IMR-90 (cell line): ENCODE results near the gene GGNBP2. TPM values are rescaled to one million over a fixed set of nuclear protein-coding genes. Genes with fewer than 3 reads are reported as not detected.

Experiments
- ATAC-seq: fragments of 200-7000 bp; cut with Tn5 transposase; 2 replicates; pipeline ENCODE4 v1.9.1; 2020; ENCODE audit warnings: low read depth, mild to moderate bottlenecking, moderate library complexity
- BruUV-seq: library from RNA; stranded (reverse); fragments of 400-500 nt; replicated peaks from 2 replicates; lab custom pipeline; 2021; lab: Mats Ljungman, UMichigan
- CTCF ChIA-PET: fragments of 300-600 bp; formaldehyde crosslinking; extraction: SDS; loops from one replicate; lab custom pipeline; 2021; ENCODE audit warnings: antibody characterized with exemption; lab: Yijun Ruan, JAX
- POLR2A ChIA-PET: fragments of 300-600 bp; sonication (Branson Sonifier 250); formaldehyde crosslinking; loops from one replicate; lab custom pipeline; 2022; ENCODE audit warnings: antibody characterized with exemption; ENCODE audit not compliant: unreplicated experiment; lab: Charles Lee
- DNase-seq: peaks from one replicate; pipeline ENCODE4 v3.0.0; 2013
- H2AFZ ChIP-seq: replicated peaks from 2 replicates; pipeline ENCODE3; 2013; ENCODE audit warnings: low read length, mild to moderate bottlenecking; ENCODE audit not compliant: poor library complexity
- H2AK5ac ChIP-seq: 2 replicates; pipeline ENCODE4 v1.6.1; 2013; ENCODE audit warnings: low read depth, low read length, inconsistent platforms
- H2AK9ac ChIP-seq: replicated peaks from 2 replicates; pipeline ENCODE3; 2013; ENCODE audit warnings: mild to moderate bottlenecking, low read depth, low read length, moderate library complexity; ENCODE audit not compliant: poor library complexity
- H2BK120ac ChIP-seq: 2 replicates; pipeline ENCODE4 v1.6.1; 2013; ENCODE audit warnings: low read depth, low read length, inconsistent platforms
- H2BK15ac ChIP-seq: 3 replicates; pipeline ENCODE4 v1.6.1; 2013; ENCODE audit warnings: low read depth, low read length, inconsistent platforms
- H2BK20ac ChIP-seq: 2 replicates; pipeline ENCODE4 v1.6.1; 2013; ENCODE audit warnings: low read depth, mild to moderate bottlenecking, inconsistent platforms, low read length, moderate library complexity
- H2BK5ac ChIP-seq: 2 replicates; pipeline ENCODE4 v1.6.1; 2013; ENCODE audit warnings: mild to moderate bottlenecking, low read depth, low read length, inconsistent platforms; ENCODE audit not compliant: poor library complexity, severe bottlenecking
- H3K14ac ChIP-seq: replicated peaks from 2 replicates; pipeline ENCODE4 v1.6.1; 2013; ENCODE audit warnings: low read depth, low read length, inconsistent platforms
- H3K18ac ChIP-seq: 2 replicates; pipeline ENCODE4 v1.6.1; 2013; ENCODE audit warnings: low read depth, low read length, control low read depth
- H3K23ac ChIP-seq: 2 replicates; pipeline ENCODE4 v1.6.1; 2013; ENCODE audit warnings: low read depth, low read length, inconsistent platforms
- H3K27ac ChIP-seq: 2 replicates; pipeline ENCODE4 v1.5.1; 2013; ENCODE audit warnings: mild to moderate bottlenecking, control low read depth, low read length; ENCODE audit not compliant: insufficient read depth
- H3K27me3 ChIP-seq: 2 replicates; pipeline ENCODE4 v1.6.1; 2013; ENCODE audit warnings: low read length; ENCODE audit not compliant: control insufficient read depth, insufficient read depth
- H3K36me3 ChIP-seq: 2 replicates; pipeline ENCODE4 v1.6.1; 2013; ENCODE audit warnings: low read length, mixed read lengths; ENCODE audit not compliant: control insufficient read depth, insufficient read depth
- H3K4ac ChIP-seq: 2 replicates; pipeline ENCODE4 v1.6.1; 2013; ENCODE audit warnings: low read depth, low read length, inconsistent platforms
- H3K4me1 ChIP-seq: 2 replicates; pipeline ENCODE4 v1.6.1; 2013; ENCODE audit warnings: low read length, mixed read lengths; ENCODE audit not compliant: control insufficient read depth, insufficient read depth
- H3K4me2 ChIP-seq: 2 replicates; pipeline ENCODE4 v1.6.1; 2013; ENCODE audit warnings: low read depth, mild to moderate bottlenecking, control low read depth, low read length, moderate library complexity
- H3K4me3 ChIP-seq: 2 replicates; pipeline ENCODE4 v1.5.1; 2013; ENCODE audit warnings: low read depth, mild to moderate bottlenecking, control low read depth, low read length, moderate library complexity; ENCODE audit not compliant: insufficient read depth
- H3K56ac ChIP-seq: 2 replicates; pipeline ENCODE4 v1.6.1; 2013; ENCODE audit warnings: low read length, inconsistent platforms; ENCODE audit not compliant: insufficient read depth; ENCODE audit errors: extremely low read depth
- H3K79me1 ChIP-seq, 2 experiments: 2 replicates each; pipeline ENCODE4 v1.6.1; 2013; ENCODE audit warnings: low read length in 2 of 2, inconsistent platforms in 1 of 2, low read depth in 1 of 2
- H3K9ac ChIP-seq: 2 replicates; pipeline ENCODE4 v1.6.1; 2013; ENCODE audit warnings: low read depth, low read length, control low read depth
- H3K9me1 ChIP-seq: 2 replicates; pipeline ENCODE4 v1.6.1; 2013; ENCODE audit warnings: low read length, inconsistent platforms; ENCODE audit not compliant: insufficient read depth
- H3K9me3 ChIP-seq: 2 replicates; pipeline ENCODE4 v1.6.1; 2013; ENCODE audit warnings: low read length; ENCODE audit not compliant: control insufficient read depth, insufficient read depth
- H4K20me1 ChIP-seq: 2 replicates; pipeline ENCODE4 v1.6.1; 2013; ENCODE audit warnings: low read length, inconsistent platforms; ENCODE audit not compliant: insufficient read depth
- H4K5ac ChIP-seq: 2 replicates; pipeline ENCODE4 v1.6.1; 2013; ENCODE audit warnings: mild to moderate bottlenecking, low read depth, low read length, control low read depth
- H4K8ac ChIP-seq, 2 experiments: 2 replicates each; pipeline ENCODE4 v1.6.1; 2013; ENCODE audit warnings: low read depth in 2 of 2, low read length in 2 of 2, control low read depth in 1 of 2, inconsistent platforms in 1 of 2
- H4K91ac ChIP-seq: 2 replicates; pipeline ENCODE4 v1.6.1; 2013; ENCODE audit warnings: low read depth, low read length, inconsistent platforms; ENCODE audit not compliant: insufficient read depth
- BHLHE40 ChIP-seq: fragments of 150-350 bp; IDR thresholded peaks from 2 replicates; pipeline ENCODE4 v1.6.1; 2016; ENCODE audit warnings: mild to moderate bottlenecking, low read depth, low read length
- CEBPB ChIP-seq: IDR thresholded peaks from 2 replicates; pipeline ENCODE4 v1.6.1; 2012; ENCODE audit warnings: low read depth, low read length, improper control_type of control experiment
- CHD1 ChIP-seq: IDR thresholded peaks from 2 replicates; pipeline ENCODE4 v1.6.1; 2012; ENCODE audit warnings: low read depth, low read length, improper control_type of control experiment
- FOS ChIP-seq: fragments of 150-350 bp; IDR thresholded peaks from 2 replicates; pipeline ENCODE4 v1.6.1; 2016; ENCODE audit warnings: low read depth, low read length
- MAFK ChIP-seq: IDR thresholded peaks from 2 replicates; pipeline ENCODE4 v1.6.1; 2012; ENCODE audit warnings: low read depth, low read length, improper control_type of control experiment
- MAZ ChIP-seq: IDR thresholded peaks from 2 replicates; pipeline ENCODE4 v1.6.1; 2012; ENCODE audit warnings: low read depth, mild to moderate bottlenecking, low read length, improper control_type of control experiment, moderate library complexity, borderline replicate concordance
- NFE2L2 ChIP-seq: fragments of 150-350 bp; IDR thresholded peaks from 2 replicates; pipeline ENCODE4 v1.6.1; 2016; ENCODE audit warnings: low read depth, mild to moderate bottlenecking, low read length
- POLR2A ChIP-seq: IDR thresholded peaks from 2 replicates; pipeline ENCODE4 v1.6.1; 2012; ENCODE audit warnings: mild to moderate bottlenecking, low read depth, low read length
- RCOR1 ChIP-seq: IDR thresholded peaks from 2 replicates; pipeline ENCODE4 v1.6.1; 2012; ENCODE audit warnings: mild to moderate bottlenecking, low read length, improper control_type of control experiment; ENCODE audit not compliant: insufficient replicate concordance
- RFX5 ChIP-seq: IDR thresholded peaks from 2 replicates; pipeline ENCODE4 v1.8.0; 2012; ENCODE audit warnings: low read depth, mild to moderate bottlenecking, low read length, moderate library complexity
- SMC3 ChIP-seq: fragments of 150-350 bp; IDR thresholded peaks from 2 replicates; pipeline ENCODE4 v1.6.1; 2016; ENCODE audit warnings: low read depth, mild to moderate bottlenecking, antibody characterized with exemption, low read length, moderate library complexity
- WGBS, 2 experiments: methylation state at CpG; one replicate each; pipeline versions ENCODE4 v1.1.5 to v1.1.7; 2013; ENCODE audit warnings: missing lambda C conversion rate in 2 of 2; ENCODE audit not compliant: insufficient read length in 1 of 2; ENCODE audit errors: extremely low coverage in 2 of 2; 5-methylcytosine and 5-hydroxymethylcytosine counted together
- dilution Hi-C: fragments of 300-500 bp; cut with HindIII; formaldehyde crosslinking; loops from one replicate; pipeline ENCODE4 v1.14.3; 2018; ENCODE audit warnings: low sequenced_read_pairs; ENCODE audit not compliant: unreplicated experiment
- in situ Hi-C: fragments of 300-500 bp; cut with MboI; formaldehyde crosslinking; loops from 3 replicates; pipeline ENCODE4 v1.14.3; 2019; ENCODE audit warnings: low sequenced_read_pairs, inconsistent platforms, mixed read lengths
- intact Hi-C: fragments of 100-400 bp; cut with micrococcal nuclease; formaldehyde crosslinking; loops from 2 replicates; pipeline ENCODE4 v1.10.0; 2022
- polyA plus RNA-seq, 3 experiments: library from polyadenylated mRNA; depleted of rRNA; stranded (reverse); fragments of >200 nt; gene quantifications; 2 replicates each; pipeline ENCODE4 v1.2.3, GENCODE V29; 2012; ENCODE audit warnings: low replicate concordance in 1 of 3
- total RNA-seq: library from RNA; depleted of rRNA; stranded (reverse); fragments of >200 nt; gene quantifications from 2 replicates; pipeline ENCODE4 v1.2.3, GENCODE V29; 2012
- TF ChIP-seq, protein P1 (sequence below): conservative IDR thresholded peaks from 2 replicates; pipeline ENCODE4 v1.5.1; 2012; ENCODE audit warnings: mild to moderate bottlenecking, low read depth, low read length, improper control_type of control experiment
- TF ChIP-seq, protein P2 (sequence below): fragments of 150-350 bp; IDR thresholded peaks from 2 replicates; pipeline ENCODE4 v1.6.1; 2016; ENCODE audit warnings: low read depth, mild to moderate bottlenecking, low read length, moderate library complexity, borderline replicate concordance

The GGNBP2 gene
- total and polyA plus RNA-seq, 2 of the 4 experiments (the other 2 are of a cell fraction), result 40.7 to 56.2 TPM

DNA sequence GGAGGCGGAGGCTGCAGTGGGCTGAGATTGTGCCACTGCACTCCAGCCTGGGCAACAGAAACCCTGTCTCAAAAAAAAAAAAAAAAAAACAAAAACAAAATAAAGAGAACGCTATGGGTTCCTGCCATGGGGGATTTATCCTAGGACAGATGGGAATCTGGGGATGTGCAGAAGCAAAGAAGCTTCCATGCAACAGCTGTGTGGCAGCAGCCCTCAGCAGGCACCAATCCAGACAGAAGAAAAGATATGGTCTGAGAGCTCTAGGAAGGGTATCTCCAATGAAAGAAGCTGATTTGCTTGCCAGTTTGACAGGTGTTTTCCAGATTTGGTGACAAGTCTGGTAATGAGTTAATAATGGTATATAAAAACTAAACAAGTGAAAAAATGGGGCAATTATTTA lies 21.6 kb upstream of the GGNBP2 start:
- TF ChIP-seq POLR2A (no peak), NFE2L2 (no peak), SMC3 (no peak), MAZ (no peak), CHD1 (no peak), FOS (no peak), RCOR1 (no peak), CEBPB (no peak), BHLHE40 (no peak), MAFK (no peak), RFX5 (no peak)
- TF ChIP-seq, protein P1, sequence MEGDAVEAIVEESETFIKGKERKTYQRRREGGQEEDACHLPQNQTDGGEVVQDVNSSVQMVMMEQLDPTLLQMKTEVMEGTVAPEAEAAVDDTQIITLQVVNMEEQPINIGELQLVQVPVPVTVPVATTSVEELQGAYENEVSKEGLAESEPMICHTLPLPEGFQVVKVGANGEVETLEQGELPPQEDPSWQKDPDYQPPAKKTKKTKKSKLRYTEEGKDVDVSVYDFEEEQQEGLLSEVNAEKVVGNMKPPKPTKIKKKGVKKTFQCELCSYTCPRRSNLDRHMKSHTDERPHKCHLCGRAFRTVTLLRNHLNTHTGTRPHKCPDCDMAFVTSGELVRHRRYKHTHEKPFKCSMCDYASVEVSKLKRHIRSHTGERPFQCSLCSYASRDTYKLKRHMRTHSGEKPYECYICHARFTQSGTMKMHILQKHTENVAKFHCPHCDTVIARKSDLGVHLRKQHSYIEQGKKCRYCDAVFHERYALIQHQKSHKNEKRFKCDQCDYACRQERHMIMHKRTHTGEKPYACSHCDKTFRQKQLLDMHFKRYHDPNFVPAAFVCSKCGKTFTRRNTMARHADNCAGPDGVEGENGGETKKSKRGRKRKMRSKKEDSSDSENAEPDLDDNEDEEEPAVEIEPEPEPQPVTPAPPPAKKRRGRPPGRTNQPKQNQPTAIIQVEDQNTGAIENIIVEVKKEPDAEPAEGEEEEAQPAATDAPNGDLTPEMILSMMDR, result no peak
- TF ChIP-seq, protein P2, sequence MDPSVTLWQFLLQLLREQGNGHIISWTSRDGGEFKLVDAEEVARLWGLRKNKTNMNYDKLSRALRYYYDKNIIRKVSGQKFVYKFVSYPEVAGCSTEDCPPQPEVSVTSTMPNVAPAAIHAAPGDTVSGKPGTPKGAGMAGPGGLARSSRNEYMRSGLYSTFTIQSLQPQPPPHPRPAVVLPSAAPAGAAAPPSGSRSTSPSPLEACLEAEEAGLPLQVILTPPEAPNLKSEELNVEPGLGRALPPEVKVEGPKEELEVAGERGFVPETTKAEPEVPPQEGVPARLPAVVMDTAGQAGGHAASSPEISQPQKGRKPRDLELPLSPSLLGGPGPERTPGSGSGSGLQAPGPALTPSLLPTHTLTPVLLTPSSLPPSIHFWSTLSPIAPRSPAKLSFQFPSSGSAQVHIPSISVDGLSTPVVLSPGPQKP, result no peak
- Histone ChIP-seq H3K4me3 (no peak overlapping the region), H3K9me3 (no peaks in the 10 kb centered on the region), H4K5ac (no peak overlapping the region), H3K56ac (no peak overlapping the region), H4K8ac (no peak overlapping the region), H2AK9ac (no peak overlapping the region), H3K79me1 (peaks cover 12 to 17% of the 10 kb centered on the region in 2 experiments), H3K27ac (no peak overlapping the region), H3K4me2 (no peak overlapping the region), H3K4ac (no peak overlapping the region), H2AFZ (no peak overlapping the region), H3K36me3 (peaks cover 31% of the 10 kb centered on the region), H3K9me1 (peaks cover 6% of the 10 kb centered on the region; the same call in 1 of the 2 replicates), H2AK5ac (no peak overlapping the region), H3K27me3 (no peaks in the 10 kb centered on the region), H2BK120ac (no peak overlapping the region), H4K91ac (no peak overlapping the region), H3K14ac (no peak overlapping the region), H2BK5ac (no peak overlapping the region), H2BK20ac (no peak overlapping the region), H2BK15ac (no peak overlapping the region), H3K4me1 (no peaks in the 10 kb centered on the region), H3K9ac (no peak overlapping the region), H3K18ac (no peak overlapping the region), H4K20me1 (no peaks in the 10 kb centered on the region), H3K23ac (no peak overlapping the region)
- WGBS, 2 experiments, result no CpG with 5 or more reads among the region's 2 CpGs
- ChIA-PET CTCF (no interaction called here), POLR2A (no interaction called here)
- intact Hi-C loops, result no loop called here
- in situ Hi-C loops, result no loop called here
- dilution Hi-C loops, result no loop called here
- no peak for ATAC-seq
- no TSS peak for BruUV-seq
- DNase-seq, result no peak
